K562 (cell line): ENCODE results near the gene SPINT2. TPM values are rescaled to one million over a fixed set of nuclear protein-coding genes. Genes with fewer than 3 reads are reported as not detected.

Experiments
- ARID2 ChIP-seq: fragments of 450-650 bp; IDR thresholded peaks from 2 replicates; pipeline ENCODE4 v1.6.1; 2017; ENCODE audit warnings: antibody characterized with exemption, mild to moderate bottlenecking
- CLOCK ChIP-seq: fragments of 250-450 bp; sonication (Bioruptor Pico); IDR thresholded peaks from 2 replicates; pipeline ENCODE4 v1.4.0; 2020; ENCODE audit warnings: mild to moderate bottlenecking, moderate library complexity, borderline replicate concordance
- CREB1 ChIP-seq, 2 experiments: sonication (generic) in 1 of 2; formaldehyde crosslinking in 1 of 2; IDR thresholded peaks; 2 replicates each; pipeline versions ENCODE4 v1.6.1 to v1.8.0; 2012 to 2022; ENCODE audit warnings: inconsistent platforms in 1 of 2, mild to moderate bottlenecking in 1 of 2, missing genetic modification reagents in 1 of 2, moderate library complexity in 1 of 2
- CREB3 ChIP-seq: fragments of 450-650 bp; conservative IDR thresholded peaks from 2 replicates; pipeline ENCODE4 v1.6.1; 2016; ENCODE audit warnings: missing genetic modification characterization, low read depth, mild to moderate bottlenecking, missing compliant biosample characterization, moderate library complexity
- EGR1 ChIP-seq: fragments of 450-650 bp; conservative IDR thresholded peaks from 2 replicates; pipeline ENCODE4 v1.6.1; 2017; ENCODE audit warnings: mild to moderate bottlenecking
- ETV1 ChIP-seq: fragments of 450-650 bp; conservative IDR thresholded peaks from 2 replicates; pipeline ENCODE4 v1.6.1; 2016; ENCODE audit warnings: missing genetic modification characterization, control low read depth, low read depth, missing compliant biosample characterization
- ETV6 ChIP-seq, 3 experiments: fragments of 150-350 bp in 1 of 3; sonication (generic) in 1 of 3; formaldehyde crosslinking in 1 of 3; IDR thresholded peaks; 2 replicates each; pipeline versions ENCODE4 v1.6.1 to v1.8.0; 2014 to 2022; ENCODE audit warnings: borderline replicate concordance in 2 of 3, low read depth in 2 of 3, antibody characterized with exemption in 1 of 3, low read length in 1 of 3, mild to moderate bottlenecking in 1 of 3, missing genetic modification reagents in 1 of 3
- FOS ChIP-seq: IDR thresholded peaks from 3 replicates; pipeline ENCODE4 v1.6.1; 2011; ENCODE audit not compliant: insufficient read length; ENCODE audit errors: extremely low read depth
- FOXP1 ChIP-seq: sonication (generic); formaldehyde crosslinking; IDR thresholded peaks from 2 replicates; pipeline ENCODE4 v1.8.0; 2022; ENCODE audit warnings: mild to moderate bottlenecking, missing genetic modification reagents
- HDAC1 ChIP-seq, 2 experiments: fragments of 450-650 bp; IDR thresholded peaks; 2 replicates each; pipeline ENCODE4 v1.6.1; 2016 to 2017; ENCODE audit warnings: inconsistent platforms in 1 of 2, mild to moderate bottlenecking in 1 of 2, moderate library complexity in 1 of 2
- HMG20A ChIP-seq: fragments of 450-650 bp; formaldehyde crosslinking; conservative IDR thresholded peaks from 2 replicates; pipeline ENCODE4 v1.4.0; 2020; ENCODE audit warnings: mild to moderate bottlenecking, mixed read lengths
- KDM1A ChIP-seq, 2 experiments: fragments of 450-650 bp; IDR thresholded peaks; 2 replicates each; pipeline ENCODE4 v1.6.1; 2016; ENCODE audit warnings: mild to moderate bottlenecking in 2 of 2
- NEUROD1 ChIP-seq: fragments of 150-350 bp; IDR thresholded peaks from 2 replicates; pipeline ENCODE4 v1.6.1; 2014; ENCODE audit warnings: borderline replicate concordance, low read length, low read depth; ENCODE audit not compliant: partially characterized antibody
- NFIX ChIP-seq: fragments of 250-450 bp; sonication (Bioruptor Pico); IDR thresholded peaks from 2 replicates; pipeline ENCODE4 v1.4.0; 2020; ENCODE audit warnings: low read depth, mild to moderate bottlenecking, moderate library complexity
- OTX1 ChIP-seq: fragments of 450-650 bp; formaldehyde crosslinking; IDR thresholded peaks from 2 replicates; pipeline ENCODE4 v1.4.0; 2022; ENCODE audit warnings: mild to moderate bottlenecking
- POLR2B ChIP-seq: fragments of 450-650 bp; IDR thresholded peaks from 2 replicates; pipeline ENCODE4 v1.6.1; 2018; ENCODE audit warnings: low read depth; ENCODE audit not compliant: partially characterized antibody
- POLR2H ChIP-seq: IDR thresholded peaks from 2 replicates; pipeline ENCODE4 v1.6.1; 2016; ENCODE audit warnings: missing genetic modification characterization, low read depth, mild to moderate bottlenecking, control low read depth, missing compliant biosample characterization, moderate library complexity
- RBM25 ChIP-seq: fragments of 200-400 bp; formaldehyde crosslinking; IDR thresholded peaks from 2 replicates; pipeline ENCODE4 v1.6.1; 2018; ENCODE audit warnings: low read length, low read depth, moderate library complexity; ENCODE audit not compliant: severe bottlenecking
- SMC3 ChIP-seq: conservative IDR thresholded peaks from 2 replicates; pipeline ENCODE4 v1.6.1; 2011; ENCODE audit warnings: low read depth, low read length, improper control_type of control experiment; ENCODE audit not compliant: insufficient read depth
- SREBF1 ChIP-seq: fragments of 150-350 bp; IDR thresholded peaks from 2 replicates; pipeline ENCODE4 v1.6.1; 2014; ENCODE audit warnings: antibody characterized with exemption, low read depth, low read length, borderline replicate concordance
- TFE3 ChIP-seq: fragments of 450-650 bp; formaldehyde crosslinking; IDR thresholded peaks from 2 replicates; pipeline ENCODE4 v1.4.0; 2020; ENCODE audit warnings: mild to moderate bottlenecking, mixed read lengths
- ZNF134 ChIP-seq: fragments of 250-450 bp; sonication (Bioruptor Pico); conservative IDR thresholded peaks from 2 replicates; pipeline ENCODE4 v1.4.0; 2020
- ZNF507 ChIP-seq: conservative IDR thresholded peaks from 2 replicates; pipeline ENCODE4 v1.6.1; 2017; ENCODE audit warnings: missing genetic modification characterization, missing compliant biosample characterization
- ZZZ3 ChIP-seq: fragments of 450-650 bp; IDR thresholded peaks from 2 replicates; pipeline ENCODE4 v1.6.1; 2016; ENCODE audit warnings: antibody characterized with exemption, mild to moderate bottlenecking, moderate library complexity
- polyA plus RNA-seq, 8 experiments: library from polyadenylated mRNA; depleted of rRNA in 4 of 8; stranded (reverse) in 5 of 8; unstranded in 3 of 8; fragments of >200 nt; fragmentation: Nextera tagmentation in 2 of 8; fragmentation: Illumina TruSeq in 1 of 8; extraction: Ambion mirVana in 2 of 8; extraction: Trizol in 1 of 8; gene quantifications; 2 replicates each; pipeline versions ENCODE4 v1.2.1 to v1.2.3, GENCODE V29; 2011 to 2014; ENCODE audit warnings: inconsistent platforms in 1 of 8, missing spikeins in 1 of 8
- total RNA-seq, 7 experiments: library from RNA; depleted of rRNA in 6 of 7; stranded (reverse); fragments of >200 nt in 6 of 7; fragmentation: Illumina TruSeq in 2 of 7; extraction: Trizol in 2 of 7; gene quantifications; 2 replicates each; pipeline versions ENCODE4 v1.2.1 to v1.2.3, GENCODE V29; 2011 to 2021; ENCODE audit warnings: low replicate concordance in 1 of 7

SPINT2 gene
- total and polyA plus RNA-seq, 9 of the 15 experiments (the other 6 are each of a cell fraction or from before 2014, with no cell fraction given): 0.65 to 4.5 (median 3.4) TPM

GRCh38 chr19:38270587-38271167, 6.3 kb downstream of the SPINT2 start (continued):
- TF ChIP-seq CLOCK (CRISPR knock-in tag): no peak; the same call in 1 of the 2 replicates
- TF ChIP-seq EGR1: no peak
- no peak for TF ChIP-seq SMC3
- TF ChIP-seq RBM25: no peak
- no peak for TF ChIP-seq ZNF507
- TF ChIP-seq SREBF1: no peak
- no peak for TF ChIP-seq ETV1 (tag)
- TF ChIP-seq FOS: no peak
- TF ChIP-seq ZZZ3: no peak
- TF ChIP-seq OTX1: no peak
- TF ChIP-seq FOXP1 (CRISPR knock-in tag): no peak
- no peak for TF ChIP-seq ZNF134 (CRISPR knock-in tag)
- no peak for TF ChIP-seq NFIX (CRISPR knock-in tag)
- no peak for TF ChIP-seq HMG20A (CRISPR knock-in tag)
- TF ChIP-seq TFE3 (CRISPR knock-in tag): no peak
- peak; percentile 47 to 74 for TF ChIP-seq KDM1A (IDR thresholded peaks at IDR 0.05)
- TF ChIP-seq ARID2: no peak
- TF ChIP-seq POLR2B: no peak
- no peak for TF ChIP-seq POLR2H (tag)
- TF ChIP-seq CREB3: no peak
- no peak for TF ChIP-seq NEUROD1
- 0 out of 2 replicates have a peak, but pooled peaks have one; percentile 54 for TF ChIP-seq CREB1 (IDR thresholded peaks at IDR 0.05)
- TF ChIP-seq CREB1 (CRISPR knock-in tag; IDR thresholded peaks at IDR 0.05): no peak
- TF ChIP-seq HDAC1 (IDR thresholded peaks at IDR 0.05): peak in 1 of 2 experiments; percentile 28; a peak in 2 of 4 replicates
- no peak for TF ChIP-seq ETV6 (IDR thresholded peaks at IDR 0.05; ENCODE audit: borderline replicate concordance in 1 of 2, low read depth in 2 of 2, low read length in 1 of 2)
- no peak for TF ChIP-seq ETV6 (CRISPR knock-in tag; IDR thresholded peaks at IDR 0.05; ENCODE audit: borderline replicate concordance)
